Measurements from ENCODE around the gene KRT3.
"Not testable (repeated sequence)": the region's sequence is repeated elsewhere in the genome, so short reads cannot be mapped to it uniquely, and the experiment has no call there.

The KRT3 gene

DNA sequence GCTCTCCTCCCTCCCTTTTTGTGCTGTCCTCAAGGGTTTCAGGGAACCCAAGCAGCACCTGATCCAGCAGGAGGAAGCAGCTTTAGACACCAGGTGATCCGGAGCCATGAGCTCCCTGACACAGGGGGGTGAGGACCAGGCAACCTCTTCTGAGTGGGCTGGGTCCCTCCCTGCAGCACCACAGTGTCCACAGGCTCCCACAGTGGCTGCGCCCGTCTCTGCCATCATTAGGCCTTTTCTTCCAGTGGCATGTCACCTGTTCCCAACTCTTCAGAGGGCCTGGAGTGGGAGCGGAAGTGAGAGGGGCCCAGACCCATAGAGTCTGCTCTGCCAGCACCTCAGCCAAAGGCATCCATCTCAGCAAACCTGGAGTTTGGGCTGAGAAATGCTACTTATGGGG is 18.4 kb downstream of the KRT3 start:
- no peak for DNase-seq

DNA sequence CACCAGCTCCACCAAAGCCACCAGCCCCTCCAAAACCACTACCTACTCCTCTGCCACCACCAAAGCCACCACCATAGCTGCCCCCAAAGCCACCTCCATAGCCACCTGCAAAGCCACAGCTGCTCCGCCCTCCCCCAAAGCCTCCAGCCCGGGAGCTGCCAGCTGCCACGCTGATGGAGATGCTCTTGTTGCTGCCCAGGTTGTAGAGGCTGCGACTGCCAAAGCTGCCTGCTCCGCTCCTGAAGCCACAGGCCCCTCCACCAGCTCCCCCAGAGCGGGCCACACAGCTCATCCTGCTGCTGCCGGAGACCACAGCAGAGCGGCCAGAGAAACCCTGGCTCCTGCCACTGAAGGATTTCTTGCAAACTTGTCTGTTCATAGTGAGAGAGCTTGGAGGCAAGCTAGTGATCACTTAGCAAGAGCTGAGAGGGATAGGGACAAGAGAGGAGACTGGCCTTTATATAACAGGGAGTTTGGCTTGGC is 19.0 kb downstream of the KRT3 start, which contains the start of gene KRT76:
KRT76 (minus strand) TSS at position 433 of the 483 bp plus-strand sequence; CDS start at position 379, 54 bp downstream.
- DNase-seq: no peak

- no peak for DNase-seq
Measured at GRCh38 chr12:52776435-52776834, 19.5 kb downstream of the KRT3 start.

DNA sequence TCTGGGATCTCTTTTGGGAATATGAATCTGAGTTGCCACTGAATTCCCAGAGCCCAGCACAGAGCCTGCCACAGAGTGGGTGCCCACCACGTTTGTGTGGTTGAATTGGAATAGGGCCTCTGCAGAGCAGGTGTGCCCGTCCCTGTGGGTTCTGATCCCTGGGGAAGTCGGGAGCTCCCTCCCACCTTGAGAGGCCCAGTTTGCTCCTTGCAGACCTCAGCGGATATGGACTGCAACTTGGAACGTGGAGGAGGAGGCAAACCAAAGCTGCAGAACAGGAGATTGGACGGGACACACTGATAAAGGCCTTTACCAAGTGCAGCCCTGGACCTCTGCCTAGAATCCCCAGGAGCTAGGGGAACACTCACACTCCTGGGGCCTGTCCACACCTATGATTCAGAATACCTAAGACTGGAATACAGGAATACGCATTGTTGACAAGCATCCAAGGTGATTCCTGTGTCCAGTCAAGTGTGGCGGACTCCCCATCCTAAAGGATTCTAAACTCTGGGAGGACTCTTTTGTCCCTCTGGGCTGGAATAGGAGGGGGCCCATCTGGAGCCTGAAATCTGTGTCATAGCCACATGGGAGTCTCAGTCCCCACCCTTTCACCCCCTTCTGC is 21.2 kb downstream of the KRT3 start:
- no peak for DNase-seq

DNA sequence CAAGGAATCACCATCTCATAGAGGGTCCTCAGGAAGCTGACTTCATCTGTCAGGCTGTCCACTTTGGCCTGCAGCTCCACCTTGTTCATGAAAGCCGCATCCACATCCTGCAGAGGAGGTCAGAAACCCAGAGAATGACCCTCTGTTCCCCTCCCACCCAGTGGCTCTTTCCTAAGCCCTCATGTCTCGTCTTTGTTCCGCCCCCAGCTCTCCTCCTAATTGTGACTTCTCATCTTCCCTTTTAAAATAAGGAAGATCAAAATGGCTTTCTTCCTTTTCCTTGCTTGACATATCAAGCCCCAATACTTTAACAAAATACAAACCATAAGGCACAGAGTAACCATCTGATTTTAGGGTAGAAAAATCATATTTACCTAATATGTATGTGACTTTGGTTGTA is 23.1 kb downstream of the KRT3 start:
- DNase-seq: no peak

- DNase-seq: no peak
Measured at GRCh38 chr12:52772188-52772587, 23.7 kb downstream of the KRT3 start.

- DNase-seq: no peak
Measured at GRCh38 chr12:52771505-52771904, 24.4 kb downstream of the KRT3 start.

DNA sequence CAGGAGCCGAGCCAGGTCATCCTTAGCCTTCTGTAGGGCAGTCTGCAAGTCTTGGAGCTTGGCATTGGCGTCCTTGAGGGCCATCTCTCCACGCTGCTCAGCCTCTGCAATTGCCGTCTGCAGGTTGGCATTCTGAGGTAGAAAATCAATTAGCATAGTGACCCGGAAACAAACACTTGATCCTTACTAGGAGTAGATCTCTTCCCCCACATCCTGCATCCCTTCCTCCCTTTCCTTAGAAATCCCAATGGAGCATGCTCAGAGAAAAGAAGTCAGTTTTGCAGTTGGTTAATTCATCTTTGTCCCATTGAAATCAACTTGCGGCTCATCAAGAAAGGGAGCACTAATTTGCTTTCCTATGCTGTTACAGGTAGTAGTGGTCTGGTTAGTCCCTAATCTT is 24.8 kb downstream of the KRT3 start:
- DNase-seq: no peak

- DNase-seq: no peak
Measured at GRCh38 chr12:52769946-52770345, 26.0 kb downstream of the KRT3 start.

DNA sequence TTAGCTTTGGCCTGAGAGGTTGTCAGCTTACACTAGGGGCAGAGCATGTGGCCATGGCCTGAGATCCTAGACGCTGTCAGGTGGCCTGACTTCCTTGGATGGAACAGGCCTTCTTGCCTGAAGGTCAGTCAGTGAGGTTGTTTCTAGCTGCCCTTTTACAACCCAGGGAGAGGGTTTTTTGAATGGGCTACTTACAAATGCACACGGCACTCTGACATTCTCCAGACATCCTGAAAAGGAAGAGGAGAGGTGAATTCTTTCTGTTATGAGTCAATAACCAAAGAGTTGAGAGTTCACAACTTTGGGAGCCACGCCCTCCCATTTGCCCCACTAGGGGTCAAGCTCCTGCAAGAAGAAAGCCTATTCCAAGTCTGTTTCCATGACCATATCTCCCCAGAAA is 26.6 kb downstream of the KRT3 start:
- no peak for DNase-seq

DNA sequence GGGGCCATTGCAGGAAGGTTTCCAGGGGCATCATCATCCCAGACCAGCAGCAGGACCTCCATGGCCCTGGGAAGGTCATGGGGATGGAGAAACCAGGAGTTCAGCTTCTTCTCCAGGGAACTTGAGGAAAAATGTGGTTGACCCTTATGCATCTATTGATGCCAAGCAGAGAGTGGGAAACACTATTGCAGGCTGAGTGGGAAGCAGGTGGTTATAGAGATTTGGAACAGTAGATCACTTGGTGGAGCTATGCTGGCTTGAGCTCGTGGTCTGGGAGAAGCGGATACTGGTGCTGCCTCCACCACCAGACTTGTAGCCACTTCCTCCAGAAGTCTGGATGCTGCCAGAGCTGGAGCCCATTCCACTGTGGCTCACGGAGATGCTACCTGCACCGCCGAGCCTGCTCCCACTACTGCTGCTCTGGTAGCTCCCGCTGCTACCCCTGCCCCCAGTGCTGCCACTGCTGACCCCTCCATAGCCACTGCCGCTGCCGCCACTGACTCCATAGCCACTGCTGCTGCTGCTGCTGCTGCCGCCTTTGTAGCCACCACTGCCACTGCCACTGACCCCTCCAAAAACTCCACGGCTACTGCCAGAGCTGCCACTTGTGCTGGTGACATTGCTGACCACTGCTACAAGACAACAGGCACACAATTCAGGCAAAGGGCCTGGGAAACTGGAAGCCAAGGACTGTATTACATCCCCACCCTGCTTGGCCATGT is 27.3 kb downstream of the KRT3 start:
- no peak for DNase-seq

DNA sequence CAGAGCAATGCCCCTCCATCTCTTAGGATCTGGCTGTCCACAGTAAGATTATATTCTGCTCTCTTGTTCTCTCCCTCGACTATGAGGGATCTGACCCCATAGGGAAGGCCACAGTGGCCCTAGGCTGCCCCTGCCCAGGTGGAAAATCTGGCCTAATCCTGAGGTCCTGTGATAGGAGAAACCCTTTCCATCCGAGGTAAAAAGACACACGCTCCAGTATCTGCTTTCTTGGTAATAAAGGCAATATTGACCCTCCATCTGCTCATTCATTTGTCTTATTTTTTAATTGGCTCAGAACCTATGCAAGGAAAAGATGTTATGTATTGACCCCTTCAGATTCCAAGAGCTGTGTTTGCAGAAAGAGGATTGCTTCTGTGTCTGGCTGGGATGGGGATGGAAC is 28.5 kb downstream of the KRT3 start:
- no peak for DNase-seq

DNA sequence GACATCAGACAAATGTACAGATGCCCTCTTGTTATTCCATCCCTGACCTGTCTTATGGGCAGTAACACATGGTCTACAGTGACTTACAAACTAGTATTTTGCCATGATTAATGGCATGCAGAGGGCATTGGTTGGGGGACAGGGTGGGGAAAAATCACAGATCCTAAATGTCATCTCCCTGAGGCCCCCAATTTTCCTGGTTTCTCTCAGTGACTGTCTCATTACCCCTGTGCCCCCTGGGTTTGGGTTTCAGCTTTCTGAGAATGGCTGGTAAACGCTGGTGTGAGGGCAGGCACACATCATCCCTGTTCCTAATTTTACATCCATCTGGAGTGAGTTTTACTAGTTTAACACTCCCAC is 28.9 kb downstream of the KRT3 start:
- no peak for DNase-seq

DNA sequence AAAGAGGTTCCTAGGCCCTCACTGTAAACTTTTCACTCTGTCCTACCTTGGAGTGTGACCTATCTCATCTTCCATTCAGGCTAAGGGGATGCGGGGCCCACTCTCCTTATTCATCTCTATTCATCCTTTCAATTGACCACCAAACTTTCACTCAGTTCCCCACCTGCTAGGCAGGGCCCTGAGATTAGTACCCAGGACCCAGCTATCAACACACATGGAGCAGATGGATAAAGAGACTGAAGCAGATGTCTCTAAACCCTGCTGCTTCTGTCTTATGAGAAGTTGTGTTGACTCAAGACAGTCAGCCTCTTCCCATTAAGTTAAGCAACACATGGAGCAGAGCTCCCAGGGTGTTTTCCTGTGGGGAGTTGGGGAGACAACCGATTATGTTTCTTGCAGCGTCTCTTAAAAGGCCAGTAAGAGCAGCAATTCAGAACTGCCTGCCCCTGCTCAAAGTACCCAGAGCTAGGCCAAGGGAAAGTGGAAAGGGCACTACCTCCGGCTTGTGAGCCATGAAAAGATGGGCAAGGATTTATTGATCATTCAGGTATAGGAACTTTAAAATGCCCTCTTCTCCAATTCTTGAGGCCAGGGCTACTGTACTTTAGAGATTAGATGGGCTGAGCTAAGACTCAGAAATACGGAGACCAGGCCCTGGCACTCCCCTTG is 29.4 kb downstream of the KRT3 start:
- DNase-seq: no peak

- no peak for DNase-seq
Measured at GRCh38 chr12:52765702-52766101, 30.2 kb downstream of the KRT3 start.

DNA sequence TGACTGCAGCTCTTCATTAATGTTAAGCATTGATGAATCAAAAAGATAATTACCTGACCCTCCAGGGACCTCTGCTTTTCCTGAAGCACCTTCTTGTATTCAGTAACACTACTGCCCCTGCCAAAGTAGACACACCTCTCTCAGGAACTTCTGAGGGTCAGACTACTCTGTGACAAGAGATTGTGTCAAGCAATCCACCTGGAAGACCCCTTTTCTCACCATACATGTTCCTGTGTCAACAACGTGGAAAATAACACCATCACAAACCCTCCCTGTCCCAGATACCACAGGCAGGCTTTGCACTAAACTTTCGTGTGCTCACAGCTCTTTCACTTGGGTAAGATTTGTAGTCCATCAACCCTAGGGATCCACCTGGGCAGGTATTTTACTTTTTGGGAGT is 31.9 kb downstream of the KRT3 start:
- DNase-seq: no peak

DNA sequence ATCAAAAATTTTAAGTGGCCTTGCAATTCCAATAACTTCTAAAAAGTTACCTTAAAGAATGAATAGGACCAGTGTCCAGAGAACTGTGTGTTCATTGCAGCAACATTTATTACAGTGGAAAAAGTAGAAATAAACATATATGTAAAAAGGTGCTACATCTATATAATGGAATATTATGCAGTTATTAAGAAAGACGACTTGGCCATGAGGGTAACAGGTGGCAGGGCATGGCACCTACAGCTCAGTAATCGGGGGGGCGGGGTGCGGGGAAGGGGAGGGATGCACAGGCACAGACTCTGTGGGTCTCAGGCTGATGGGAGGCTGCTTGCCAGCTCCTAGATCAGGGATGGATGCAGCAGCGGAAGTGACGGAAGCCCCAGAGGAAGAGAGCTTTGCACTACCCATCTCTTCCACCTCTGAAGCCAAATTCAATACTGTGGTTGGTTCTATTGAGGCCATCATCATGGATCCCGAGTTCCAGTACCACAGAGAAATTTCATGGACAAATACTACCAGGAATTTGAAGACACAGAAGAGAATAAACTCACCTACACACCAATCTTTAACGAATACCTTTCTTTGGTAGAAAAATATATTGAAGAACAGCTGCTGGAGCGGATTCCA is 32.8 kb downstream of the KRT3 start:
- no peak for DNase-seq

GRCh38 chr12:52761802-52762201 is 34.1 kb downstream of the KRT3 start:
- no peak for DNase-seq

GRCh38 chr12:52761218-52761617 is 34.7 kb downstream of the KRT3 start:
- DNase-seq: not testable (repeated sequence)

DNA sequence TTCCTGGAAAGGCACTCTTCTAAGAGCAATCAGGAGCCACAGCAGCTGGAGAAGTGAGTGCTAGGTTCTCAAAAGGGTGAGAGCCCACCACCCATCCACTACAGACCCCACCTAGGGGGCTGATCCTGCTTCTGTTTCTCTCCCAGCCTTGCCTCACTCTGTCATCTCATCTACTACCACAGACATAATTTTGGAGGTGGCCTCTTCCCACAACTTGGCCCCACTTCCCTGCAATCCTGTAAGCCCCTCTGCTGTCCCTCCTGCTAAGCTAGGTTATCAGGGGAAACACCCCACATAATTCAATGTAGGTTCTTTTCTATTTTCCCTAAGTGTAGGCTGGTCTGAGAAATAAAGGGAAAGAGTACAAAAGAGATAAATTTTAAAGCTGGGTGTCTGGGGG is 35.3 kb downstream of the KRT3 start:
- DNase-seq: no peak

DNA sequence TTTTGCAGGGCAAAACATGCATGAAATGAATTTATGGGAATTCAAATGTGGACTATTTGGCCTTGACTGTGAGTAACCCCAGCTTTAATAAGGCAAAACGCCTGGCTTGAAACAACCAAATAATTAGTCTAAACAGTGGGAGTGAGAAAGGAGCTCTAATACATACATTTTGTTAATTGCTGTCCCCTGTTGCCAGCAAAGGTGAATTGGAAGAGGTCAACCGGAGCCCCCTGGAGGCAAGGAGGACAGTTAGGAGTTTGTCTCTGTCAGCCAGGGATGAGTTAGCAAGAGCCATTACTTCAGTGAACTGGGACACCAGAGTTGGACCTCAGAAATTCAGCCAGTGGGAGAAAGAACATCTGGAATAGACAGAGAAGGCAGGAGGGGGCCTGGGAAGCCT is 36.2 kb downstream of the KRT3 start:
- no peak for DNase-seq

GRCh38 chr12:52759218-52759617 is 36.7 kb downstream of the KRT3 start:
- DNase-seq: no peak

GRCh38 chr12:52757449-52758176 is 38.3 kb downstream of the KRT3 start:
- DNase-seq: no peak

Measured in GDM1 (cell line).